Measurements from ENCODE around the gene ATP1A1. TPM values are rescaled to one million over a fixed set of nuclear protein-coding genes. Genes with fewer than 3 reads are reported as not detected.

The ATP1A1 gene
- total and polyA plus RNA-seq, 2 experiments from 2014 or later = 117 to 202 TPM

GRCh38 chr1:116403496-116404136 lies 30.6 kb downstream of the ATP1A1 start:
- Histone ChIP-seq H3K4me2 (no peak overlapping the region), H4K20me1 (replicated peaks; ENCODE audit: insufficient read depth) (peaks cover 19% of the 10 kb centered on the region; the same call in 1 of the 2 replicates), H3K36me3 (ENCODE audit: insufficient read depth) (peaks cover 54% of the 10 kb centered on the region), H2AFZ (no peak overlapping the region), H3K79me2 (replicated peaks; ENCODE audit: insufficient read depth) (no peaks in the 10 kb centered on the region), H3F3A (replicated peaks; ENCODE audit: low read depth) (no peaks in the 10 kb centered on the region), H3K27ac (ENCODE audit: low read depth) (no peak overlapping the region), H3K4me1 (ENCODE audit: insufficient read depth) (no peaks in the 10 kb centered on the region), H3K4me3 (no peak overlapping the region), H3K27me3 (ENCODE audit: insufficient read depth) (no peaks in the 10 kb centered on the region), H3K9me2 (ENCODE audit: insufficient read depth) (no peaks in the 10 kb centered on the region)
- H3K9me3 Mint-ChIP-seq = no peaks in the 10 kb centered on the region
- no peak for TF ChIP-seq STAT1 (IDR thresholded peaks at IDR 0.05; ENCODE audit: unreplicated experiment)
- TF ChIP-seq ZNF331 (CRISPR knock-in tag; IDR thresholded peaks at IDR 0.05; ENCODE audit: low read depth) = no peak
- no peak for TF ChIP-seq CREB1 (CRISPR knock-in tag; IDR thresholded peaks at IDR 0.05; ENCODE audit: low read depth)
- TF ChIP-seq, protein P1, sequence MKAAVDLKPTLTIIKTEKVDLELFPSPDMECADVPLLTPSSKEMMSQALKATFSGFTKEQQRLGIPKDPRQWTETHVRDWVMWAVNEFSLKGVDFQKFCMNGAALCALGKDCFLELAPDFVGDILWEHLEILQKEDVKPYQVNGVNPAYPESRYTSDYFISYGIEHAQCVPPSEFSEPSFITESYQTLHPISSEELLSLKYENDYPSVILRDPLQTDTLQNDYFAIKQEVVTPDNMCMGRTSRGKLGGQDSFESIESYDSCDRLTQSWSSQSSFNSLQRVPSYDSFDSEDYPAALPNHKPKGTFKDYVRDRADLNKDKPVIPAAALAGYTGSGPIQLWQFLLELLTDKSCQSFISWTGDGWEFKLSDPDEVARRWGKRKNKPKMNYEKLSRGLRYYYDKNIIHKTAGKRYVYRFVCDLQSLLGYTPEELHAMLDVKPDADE (IDR thresholded peaks at IDR 0.05) = no peak
- no peak for TF ChIP-seq EZH2phosphoT487 (IDR thresholded peaks at IDR 0.05; ENCODE audit: unreplicated experiment)
- no peak for TF ChIP-seq CTCF (conservative IDR thresholded peaks at IDR 0.05; ENCODE audit: low read depth in 2 of 2)
- TF ChIP-seq, protein P2, sequence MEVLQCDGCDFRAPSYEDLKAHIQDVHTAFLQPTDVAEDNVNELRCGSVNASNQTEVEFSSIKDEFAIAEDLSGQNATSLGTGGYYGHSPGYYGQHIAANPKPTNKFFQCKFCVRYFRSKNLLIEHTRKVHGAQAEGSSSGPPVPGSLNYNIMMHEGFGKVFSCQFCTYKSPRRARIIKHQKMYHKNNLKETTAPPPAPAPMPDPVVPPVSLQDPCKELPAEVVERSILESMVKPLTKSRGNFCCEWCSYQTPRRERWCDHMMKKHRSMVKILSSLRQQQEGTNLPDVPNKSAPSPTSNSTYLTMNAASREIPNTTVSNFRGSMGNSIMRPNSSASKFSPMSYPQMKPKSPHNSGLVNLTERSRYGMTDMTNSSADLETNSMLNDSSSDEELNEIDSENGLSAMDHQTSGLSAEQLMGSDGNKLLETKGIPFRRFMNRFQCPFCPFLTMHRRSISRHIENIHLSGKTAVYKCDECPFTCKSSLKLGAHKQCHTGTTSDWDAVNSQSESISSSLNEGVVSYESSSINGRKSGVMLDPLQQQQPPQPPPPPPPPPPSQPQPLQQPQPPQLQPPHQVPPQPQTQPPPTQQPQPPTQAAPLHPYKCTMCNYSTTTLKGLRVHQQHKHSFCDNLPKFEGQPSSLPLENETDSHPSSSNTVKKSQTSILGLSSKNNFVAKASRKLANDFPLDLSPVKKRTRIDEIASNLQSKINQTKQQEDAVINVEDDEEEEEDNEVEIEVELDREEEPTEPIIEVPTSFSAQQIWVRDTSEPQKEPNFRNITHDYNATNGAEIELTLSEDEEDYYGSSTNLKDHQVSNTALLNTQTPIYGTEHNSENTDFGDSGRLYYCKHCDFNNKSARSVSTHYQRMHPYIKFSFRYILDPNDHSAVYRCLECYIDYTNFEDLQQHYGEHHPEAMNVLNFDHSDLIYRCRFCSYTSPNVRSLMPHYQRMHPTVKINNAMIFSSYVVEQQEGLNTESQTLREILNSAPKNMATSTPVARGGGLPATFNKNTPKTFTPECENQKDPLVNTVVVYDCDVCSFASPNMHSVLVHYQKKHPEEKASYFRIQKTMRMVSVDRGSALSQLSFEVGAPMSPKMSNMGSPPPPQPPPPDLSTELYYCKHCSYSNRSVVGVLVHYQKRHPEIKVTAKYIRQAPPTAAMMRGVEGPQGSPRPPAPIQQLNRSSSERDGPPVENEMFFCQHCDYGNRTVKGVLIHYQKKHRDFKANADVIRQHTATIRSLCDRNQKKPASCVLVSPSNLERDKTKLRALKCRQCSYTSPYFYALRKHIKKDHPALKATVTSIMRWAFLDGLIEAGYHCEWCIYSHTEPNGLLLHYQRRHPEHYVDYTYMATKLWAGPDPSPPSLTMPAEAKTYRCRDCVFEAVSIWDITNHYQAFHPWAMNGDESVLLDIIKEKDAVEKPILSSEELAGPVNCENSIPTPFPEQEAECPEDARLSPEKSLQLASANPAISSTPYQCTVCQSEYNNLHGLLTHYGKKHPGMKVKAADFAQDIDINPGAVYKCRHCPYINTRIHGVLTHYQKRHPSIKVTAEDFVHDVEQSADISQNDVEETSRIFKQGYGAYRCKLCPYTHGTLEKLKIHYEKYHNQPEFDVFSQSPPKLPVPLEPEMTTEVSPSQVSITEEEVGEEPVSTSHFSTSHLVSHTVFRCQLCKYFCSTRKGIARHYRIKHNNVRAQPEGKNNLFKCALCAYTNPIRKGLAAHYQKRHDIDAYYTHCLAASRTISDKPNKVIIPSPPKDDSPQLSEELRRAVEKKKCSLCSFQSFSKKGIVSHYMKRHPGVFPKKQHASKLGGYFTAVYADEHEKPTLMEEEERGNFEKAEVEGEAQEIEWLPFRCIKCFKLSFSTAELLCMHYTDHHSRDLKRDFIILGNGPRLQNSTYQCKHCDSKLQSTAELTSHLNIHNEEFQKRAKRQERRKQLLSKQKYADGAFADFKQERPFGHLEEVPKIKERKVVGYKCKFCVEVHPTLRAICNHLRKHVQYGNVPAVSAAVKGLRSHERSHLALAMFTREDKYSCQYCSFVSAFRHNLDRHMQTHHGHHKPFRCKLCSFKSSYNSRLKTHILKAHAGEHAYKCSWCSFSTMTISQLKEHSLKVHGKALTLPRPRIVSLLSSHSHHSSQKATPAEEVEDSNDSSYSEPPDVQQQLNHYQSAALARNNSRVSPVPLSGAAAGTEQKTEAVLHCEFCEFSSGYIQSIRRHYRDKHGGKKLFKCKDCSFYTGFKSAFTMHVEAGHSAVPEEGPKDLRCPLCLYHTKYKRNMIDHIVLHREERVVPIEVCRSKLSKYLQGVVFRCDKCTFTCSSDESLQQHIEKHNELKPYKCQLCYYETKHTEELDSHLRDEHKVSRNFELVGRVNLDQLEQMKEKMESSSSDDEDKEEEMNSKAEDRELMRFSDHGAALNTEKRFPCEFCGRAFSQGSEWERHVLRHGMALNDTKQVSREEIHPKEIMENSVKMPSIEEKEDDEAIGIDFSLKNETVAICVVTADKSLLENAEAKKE (CRISPR knock-in tag; IDR thresholded peaks at IDR 0.05) = no peak
- TF ChIP-seq NANOG (IDR thresholded peaks at IDR 0.05; ENCODE audit: borderline replicate concordance) = no peak
- TF ChIP-seq, protein P3, sequence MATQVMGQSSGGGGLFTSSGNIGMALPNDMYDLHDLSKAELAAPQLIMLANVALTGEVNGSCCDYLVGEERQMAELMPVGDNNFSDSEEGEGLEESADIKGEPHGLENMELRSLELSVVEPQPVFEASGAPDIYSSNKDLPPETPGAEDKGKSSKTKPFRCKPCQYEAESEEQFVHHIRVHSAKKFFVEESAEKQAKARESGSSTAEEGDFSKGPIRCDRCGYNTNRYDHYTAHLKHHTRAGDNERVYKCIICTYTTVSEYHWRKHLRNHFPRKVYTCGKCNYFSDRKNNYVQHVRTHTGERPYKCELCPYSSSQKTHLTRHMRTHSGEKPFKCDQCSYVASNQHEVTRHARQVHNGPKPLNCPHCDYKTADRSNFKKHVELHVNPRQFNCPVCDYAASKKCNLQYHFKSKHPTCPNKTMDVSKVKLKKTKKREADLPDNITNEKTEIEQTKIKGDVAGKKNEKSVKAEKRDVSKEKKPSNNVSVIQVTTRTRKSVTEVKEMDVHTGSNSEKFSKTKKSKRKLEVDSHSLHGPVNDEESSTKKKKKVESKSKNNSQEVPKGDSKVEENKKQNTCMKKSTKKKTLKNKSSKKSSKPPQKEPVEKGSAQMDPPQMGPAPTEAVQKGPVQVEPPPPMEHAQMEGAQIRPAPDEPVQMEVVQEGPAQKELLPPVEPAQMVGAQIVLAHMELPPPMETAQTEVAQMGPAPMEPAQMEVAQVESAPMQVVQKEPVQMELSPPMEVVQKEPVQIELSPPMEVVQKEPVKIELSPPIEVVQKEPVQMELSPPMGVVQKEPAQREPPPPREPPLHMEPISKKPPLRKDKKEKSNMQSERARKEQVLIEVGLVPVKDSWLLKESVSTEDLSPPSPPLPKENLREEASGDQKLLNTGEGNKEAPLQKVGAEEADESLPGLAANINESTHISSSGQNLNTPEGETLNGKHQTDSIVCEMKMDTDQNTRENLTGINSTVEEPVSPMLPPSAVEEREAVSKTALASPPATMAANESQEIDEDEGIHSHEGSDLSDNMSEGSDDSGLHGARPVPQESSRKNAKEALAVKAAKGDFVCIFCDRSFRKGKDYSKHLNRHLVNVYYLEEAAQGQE (IDR thresholded peaks at IDR 0.05; ENCODE audit: unreplicated experiment) = no peak
- TF ChIP-seq ZNF114 (CRISPR knock-in tag; IDR thresholded peaks at IDR 0.05) = no peak
- no peak for TF ChIP-seq JUNB (IDR thresholded peaks at IDR 0.05; ENCODE audit: unreplicated experiment)
- TF ChIP-seq POLR2AphosphoS5 (IDR thresholded peaks at IDR 0.05; ENCODE audit: low read depth) = no peak
- no peak for TF ChIP-seq EZH2 (IDR thresholded peaks at IDR 0.05; ENCODE audit: low read depth, unreplicated experiment)
- DNase-seq (ENCODE audit: low spot score) = no peak
- peaks cover 11% of the 10 kb centered on the region for H3K27me3 Mint-ChIP-seq (ENCODE audit: insufficient read depth, low read depth, poor library complexity)
- H3K4me3 Mint-ChIP-seq = no peak overlapping the region
- no peak for ATAC-seq
- no peaks in the 10 kb centered on the region for H3K4me1 Mint-ChIP-seq
- H3K27ac Mint-ChIP-seq = no peak overlapping the region
- H3K36me3 Mint-ChIP-seq (ENCODE audit: low read depth) = peaks cover 87% of the 10 kb centered on the region
